Stimulated activated naive B cell treated with anti-CD40 and anti-IgM and Interleukin-4, amounts not matched to agents 10 μg/mL and 1 μg/mL and 100 μg/mL, for 72 hours (primary cell): ENCODE data around the gene RNASE11.
"Not testable (repeated sequence)": the region's sequence is repeated elsewhere in the genome, so short reads cannot be mapped to it uniquely, and the experiment has no call there.

ENCODE experiments used
- ATAC-seq, 2 donors: fragments of 150-1000 bp; cut with Tn5 transposase; replicated peaks; 2 replicates each; pipeline ENCODE4 v1.10.0; 2021; ENCODE audit warnings: moderate library complexity in 1 of 2
- DNase-seq: peaks from one replicate; pipeline ENCODE4 v3.0.0; 2021
- H3K27ac Mint-ChIP-seq: one replicate; pipeline ENCODE4 v1.8.0; 2022; ENCODE audit warnings: mild to moderate bottlenecking, mixed read lengths
- H3K27me3 Mint-ChIP-seq, 2 donors: one replicate each; pipeline ENCODE4 v1.8.0; 2022; ENCODE audit warnings: mixed read lengths in 2 of 2
- H3K36me3 Mint-ChIP-seq, 2 donors: one replicate each; pipeline ENCODE4 v1.8.0; 2022; ENCODE audit warnings: mixed read lengths in 2 of 2, mild to moderate bottlenecking in 1 of 2
- H3K4me1 Mint-ChIP-seq, 2 donors: one replicate each; pipeline ENCODE4 v1.8.0; 2022; ENCODE audit warnings: mixed read lengths in 2 of 2, mild to moderate bottlenecking in 1 of 2
- H3K4me3 Mint-ChIP-seq, 2 donors: one replicate each; pipeline ENCODE4 v1.8.0; 2022; ENCODE audit warnings: mild to moderate bottlenecking in 2 of 2, mixed read lengths in 2 of 2, moderate library complexity in 1 of 2
- H3K9me3 Mint-ChIP-seq, 2 donors: one replicate each; pipeline ENCODE4 v1.8.0; 2022; ENCODE audit warnings: mixed read lengths in 2 of 2, mild to moderate bottlenecking in 1 of 2

Gene RNASE11

DNA sequence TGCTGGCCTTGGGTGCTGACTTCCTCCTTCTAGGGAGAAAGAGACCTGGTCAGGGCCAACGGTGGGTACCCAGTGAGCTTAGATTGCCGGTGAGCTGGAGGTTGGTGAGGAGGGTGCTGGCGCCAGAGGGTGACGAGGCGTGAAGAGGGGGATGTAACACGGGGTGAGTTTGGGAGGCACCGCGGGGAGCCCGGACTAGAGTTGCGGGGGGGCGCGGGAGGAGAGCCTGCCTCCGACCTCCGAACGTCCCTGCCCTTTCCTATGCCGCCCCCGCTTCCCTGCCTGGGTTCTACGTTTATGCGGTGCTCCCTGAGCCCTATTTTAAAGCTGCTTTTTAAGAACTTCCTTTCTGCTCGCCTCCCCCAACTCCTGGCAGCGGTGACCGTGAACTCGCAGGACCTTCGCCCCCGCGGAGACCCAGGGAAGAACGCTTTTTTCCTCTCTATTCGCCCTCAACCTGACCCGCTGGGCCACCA lies 35.1 kb upstream of the RNASE11 start:
- Mint-ChIP-seq H3K27ac (no peak overlapping the region), H3K36me3 (peaks cover 0 to 3% of the 10 kb centered on the region in 2 donors), H3K9me3 (no peaks in the 10 kb centered on the region), H3K27me3 (peaks cover 6 to 58% of the 10 kb centered on the region in 2 donors), H3K4me1 (peaks cover 37 to 49% of the 10 kb centered on the region in 2 donors), H3K4me3 (peak overlapping the region; percentile 74 to 75)
- ATAC-seq (no peak), DNase-seq (no peak)

DNA sequence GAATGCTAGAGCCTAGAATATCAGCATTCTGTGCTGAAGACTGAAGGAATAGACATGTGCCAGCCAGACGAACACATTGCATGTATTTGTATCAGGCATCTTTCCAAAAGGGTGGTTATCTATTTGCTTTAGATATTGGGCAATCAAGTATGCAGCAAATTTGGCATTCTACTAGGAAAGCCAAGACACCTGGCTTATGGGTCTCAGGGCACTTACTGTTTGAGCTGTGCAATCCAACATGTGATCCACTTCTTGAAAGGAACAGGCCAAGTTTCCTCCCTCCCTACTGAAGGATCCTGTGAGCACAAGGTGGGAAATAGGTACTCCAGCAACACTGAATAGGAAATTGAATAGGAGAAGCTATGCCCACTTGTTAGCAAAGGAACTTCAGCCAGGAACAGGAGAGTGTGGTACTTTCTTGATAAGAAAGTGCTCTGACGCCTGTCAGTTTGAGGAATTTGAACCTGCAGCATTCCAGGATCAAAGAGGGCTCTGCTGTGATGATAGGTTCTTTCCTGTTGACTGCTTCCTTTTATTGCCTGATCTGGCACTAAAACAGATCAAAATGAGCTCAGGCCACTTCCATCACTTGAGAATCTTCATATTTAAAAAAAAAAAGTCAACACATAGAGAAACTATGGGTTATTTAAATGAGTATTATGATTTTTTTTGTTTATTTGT lies 33.1 kb upstream of the RNASE11 start:
- ATAC-seq: no peak
- DNase-seq: no peak
- peaks cover 31 to 45% of the 10 kb centered on the region in 2 donors for H3K4me1 Mint-ChIP-seq
- no peak overlapping the region for H3K4me3 Mint-ChIP-seq
- H3K9me3 Mint-ChIP-seq: no peaks in the 10 kb centered on the region
- H3K27ac Mint-ChIP-seq: no peak overlapping the region
- H3K27me3 Mint-ChIP-seq: peaks cover 6 to 40% of the 10 kb centered on the region in 2 donors
- peaks cover 0 to 3% of the 10 kb centered on the region in 2 donors for H3K36me3 Mint-ChIP-seq

DNA sequence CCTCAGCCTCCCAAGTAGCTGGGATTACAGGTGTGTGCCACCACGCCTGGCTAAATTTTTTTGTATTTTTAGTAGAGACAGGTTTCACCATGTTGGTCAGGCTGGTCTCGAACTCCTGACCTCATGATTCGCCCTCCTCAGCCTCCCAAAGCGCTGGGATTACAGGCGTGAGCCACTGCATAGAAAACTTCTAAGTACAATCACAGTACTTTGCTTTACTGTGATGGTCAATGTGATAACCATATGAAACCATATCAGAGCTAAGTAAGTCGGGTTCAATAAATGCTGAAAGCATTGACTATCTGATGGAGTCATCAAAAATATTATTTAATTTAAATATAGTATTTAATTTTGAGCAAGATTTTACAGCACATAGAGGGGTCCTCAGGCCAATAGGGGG lies 31.9 kb upstream of the RNASE11 start:
- peaks cover 6 to 30% of the 10 kb centered on the region in 2 donors for H3K27me3 Mint-ChIP-seq
- H3K27ac Mint-ChIP-seq, DNase-seq, H3K36me3 Mint-ChIP-seq, ATAC-seq, H3K4me3 Mint-ChIP-seq, H3K9me3 Mint-ChIP-seq: not testable (repeated sequence)
- peaks cover 23 to 32% of the 10 kb centered on the region in 2 donors for H3K4me1 Mint-ChIP-seq

DNA sequence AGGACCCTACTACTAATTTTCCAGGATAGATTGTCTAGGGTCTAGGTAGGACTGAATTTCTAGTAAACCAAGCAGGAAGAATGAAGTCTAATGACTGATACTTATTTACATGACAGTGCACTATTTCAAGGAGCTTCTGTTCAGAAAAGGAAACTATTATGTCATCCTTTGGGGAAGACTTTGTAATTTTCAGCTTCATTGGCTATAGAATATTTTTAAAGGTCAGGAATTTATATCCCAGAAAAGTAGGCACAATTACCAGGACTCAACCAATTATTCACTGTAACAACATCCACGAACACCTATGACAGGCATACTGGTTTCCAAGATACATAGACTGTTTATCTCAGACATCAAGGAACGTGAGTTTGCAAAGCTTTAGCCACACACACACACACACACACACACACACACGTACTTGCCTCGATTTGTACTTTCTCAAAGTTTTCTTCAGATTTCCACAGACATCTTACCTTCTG lies 30.5 kb upstream of the RNASE11 start:
- H3K4me3 Mint-ChIP-seq: no peak overlapping the region
- DNase-seq: no peak
- no peak overlapping the region for H3K27ac Mint-ChIP-seq

DNA sequence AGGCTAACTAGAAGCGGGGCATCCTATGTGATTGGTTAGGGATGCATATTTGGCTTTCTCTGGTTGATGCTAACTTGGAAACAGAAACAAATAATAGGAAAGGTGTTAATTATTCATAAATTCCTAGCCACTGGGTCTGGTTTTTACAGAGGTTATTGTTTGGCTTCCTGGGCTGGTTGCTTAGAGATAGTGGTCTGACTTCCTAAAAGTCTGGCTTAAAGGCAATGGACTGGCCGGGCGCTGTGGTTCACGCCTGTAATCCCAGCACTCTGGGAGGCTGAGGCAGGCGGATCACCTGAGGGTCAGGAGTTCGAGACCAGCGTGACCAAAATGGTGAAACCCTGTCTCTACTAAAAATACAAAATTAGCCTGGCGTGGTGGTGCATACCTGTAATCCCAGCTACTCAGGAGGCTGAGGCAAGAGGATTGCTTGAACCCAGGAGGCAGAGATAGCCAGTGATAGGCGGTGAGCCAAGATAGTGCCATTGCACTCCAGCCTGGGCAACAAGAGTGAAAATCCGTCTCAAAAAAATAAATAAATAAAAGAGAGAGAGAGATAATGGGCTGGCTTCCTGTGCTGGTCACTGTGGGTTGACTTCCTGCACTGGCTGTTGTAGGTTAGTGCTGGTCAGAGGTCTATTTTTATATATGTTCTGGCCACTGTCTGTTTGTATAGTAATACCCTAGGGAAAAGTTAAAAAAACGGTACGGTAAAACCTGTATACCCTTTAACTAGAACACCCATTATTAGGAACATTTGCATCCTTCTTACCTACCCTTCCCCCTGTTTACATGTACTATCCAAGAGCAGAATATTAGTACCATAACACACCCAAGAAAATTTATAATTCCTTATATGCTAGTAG lies 29.6 kb upstream of the RNASE11 start:
- H3K4me1 Mint-ChIP-seq: peaks cover 8 to 9% of the 10 kb centered on the region in 2 donors
- H3K27me3 Mint-ChIP-seq: peaks cover 6 to 16% of the 10 kb centered on the region in 2 donors
- DNase-seq (no peak), ATAC-seq (no peak)
- no peak overlapping the region for H3K4me3 Mint-ChIP-seq
- no peaks in the 10 kb centered on the region for H3K9me3 Mint-ChIP-seq
- H3K27ac Mint-ChIP-seq: no peak overlapping the region
- no peaks in the 10 kb centered on the region for H3K36me3 Mint-ChIP-seq

More for the DNA sequence above, 30.5 kb upstream of the RNASE11 start:
- Mint-ChIP-seq H3K36me3 (no peaks in the 10 kb centered on the region), H3K4me1 (peaks cover 15 to 18% of the 10 kb centered on the region in 2 donors), H3K27me3 (peaks cover 6 to 26% of the 10 kb centered on the region in 2 donors), H3K9me3 (no peaks in the 10 kb centered on the region)
- no peak for ATAC-seq

DNA sequence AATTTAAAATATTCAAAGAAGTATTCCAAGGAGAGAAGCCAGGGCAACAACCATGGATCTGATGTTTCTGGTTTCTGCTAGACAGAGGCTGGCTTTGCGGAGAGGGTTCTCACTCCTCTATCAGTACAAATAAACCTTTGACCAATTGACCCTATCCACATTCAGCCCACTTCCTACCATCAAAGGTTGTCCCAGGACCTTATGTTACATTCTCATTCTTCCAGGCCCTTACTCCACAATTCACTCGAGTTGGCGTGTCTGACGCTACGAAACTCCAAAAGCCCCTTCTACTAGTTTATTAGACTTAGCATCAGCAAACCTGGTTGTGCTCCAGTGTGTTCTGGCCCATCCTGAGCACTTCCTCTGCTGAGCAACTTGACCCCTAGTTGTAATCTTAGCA lies 28.2 kb upstream of the RNASE11 start:
- Mint-ChIP-seq H3K27me3 (peaks cover 0 to 6% of the 10 kb centered on the region in 2 donors), H3K4me3 (no peak overlapping the region), H3K4me1 (peaks cover 6 to 9% of the 10 kb centered on the region in 2 donors), H3K9me3 (no peaks in the 10 kb centered on the region), H3K27ac (no peak overlapping the region), H3K36me3 (no peaks in the 10 kb centered on the region)
- DNase-seq: no peak
- no peak for ATAC-seq

DNA sequence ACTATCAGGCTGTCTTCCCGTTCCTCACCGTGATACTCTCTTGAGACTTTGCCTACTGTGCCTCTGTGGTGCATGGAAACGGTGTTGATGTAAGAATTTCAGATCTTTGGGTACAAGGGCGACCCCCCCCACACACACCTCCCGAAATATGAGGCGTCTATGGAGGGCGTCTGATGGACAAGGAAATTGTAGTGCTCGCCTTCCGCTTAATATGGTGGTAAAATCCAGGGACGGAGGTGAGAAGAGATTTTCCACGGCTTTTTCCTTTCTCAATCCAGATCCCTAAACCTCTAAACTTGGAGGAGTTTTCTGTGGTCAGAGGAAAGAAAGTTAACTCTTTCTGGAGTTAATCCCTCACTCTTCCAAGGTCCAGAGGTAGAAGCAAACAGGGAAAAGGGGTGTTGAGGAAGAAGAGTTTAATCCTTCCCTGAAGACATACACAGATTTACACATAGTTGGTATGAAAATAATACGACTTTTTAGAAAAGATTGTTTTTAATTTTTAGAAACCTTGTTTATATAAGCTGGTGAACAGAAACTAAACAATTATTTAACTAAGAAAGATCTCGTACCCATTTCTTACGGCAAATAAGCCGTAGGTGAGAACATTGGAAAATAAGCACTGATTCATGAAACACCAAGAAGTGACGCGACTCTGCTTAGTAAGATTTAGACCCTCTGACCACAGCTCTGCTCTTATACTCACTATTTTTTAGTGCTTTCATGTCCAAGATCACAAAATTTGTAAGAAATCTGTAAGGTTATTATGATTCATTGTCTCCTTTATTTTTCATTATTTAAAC lies 26.4 kb upstream of the RNASE11 start:
- ATAC-seq (peak; percentile 4), DNase-seq (no peak)
- H3K27me3 Mint-ChIP-seq: peaks cover 0 to 6% of the 10 kb centered on the region in 2 donors
- H3K9me3 Mint-ChIP-seq: no peaks in the 10 kb centered on the region
- H3K4me3 Mint-ChIP-seq: no peak overlapping the region
- no peaks in the 10 kb centered on the region for H3K36me3 Mint-ChIP-seq
- H3K27ac Mint-ChIP-seq: no peak overlapping the region
- peaks cover 6 to 9% of the 10 kb centered on the region in 2 donors for H3K4me1 Mint-ChIP-seq

DNA sequence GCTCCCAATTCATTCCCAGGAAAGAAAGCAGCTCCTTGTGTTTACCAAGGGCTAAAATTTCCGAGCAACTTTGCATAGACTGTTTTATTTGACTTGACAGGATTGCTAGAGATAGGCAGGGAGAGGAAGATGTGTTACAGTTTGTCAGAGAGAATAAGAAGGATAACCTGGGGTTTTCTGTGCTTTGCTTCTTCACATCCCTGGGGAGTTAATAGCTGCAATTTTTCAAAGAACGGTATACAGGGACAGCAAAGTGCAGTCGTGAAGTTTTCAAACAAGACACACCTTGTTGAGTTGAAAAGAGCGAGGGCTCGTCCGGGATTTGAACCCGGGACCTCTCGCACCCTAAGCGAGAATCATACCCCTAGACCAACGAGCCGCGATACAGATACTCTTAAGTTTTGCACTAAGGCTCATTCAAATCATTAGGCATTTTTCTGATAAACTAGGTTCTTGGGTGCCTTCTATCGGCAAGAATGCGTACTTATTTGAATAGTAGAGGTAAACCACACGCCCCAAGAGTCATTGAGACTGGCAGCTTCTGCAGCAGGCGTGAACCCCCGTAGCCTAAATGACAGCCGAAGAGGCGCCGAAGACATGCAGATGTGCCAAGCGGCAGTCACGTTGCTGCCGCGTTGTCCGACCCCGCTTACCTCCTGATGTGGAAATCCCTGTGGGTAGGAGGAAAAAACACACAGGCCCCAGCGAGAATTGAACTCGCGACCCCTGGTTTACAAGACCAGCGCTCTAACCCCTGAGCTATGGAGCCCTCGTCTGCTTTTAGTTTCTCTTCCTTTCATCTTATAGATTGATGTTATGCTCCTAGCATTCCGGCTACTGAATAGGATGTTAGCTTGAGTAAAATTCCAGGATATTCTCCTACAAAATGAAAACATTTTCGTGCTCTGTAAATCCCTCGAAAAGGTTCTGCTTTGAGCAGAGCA lies 25.6 kb upstream of the RNASE11 start:
- Mint-ChIP-seq H3K4me1 (peaks cover 7 to 11% of the 10 kb centered on the region in 2 donors), H3K27ac (no peak overlapping the region), H3K27me3 (no peaks in the 10 kb centered on the region), H3K36me3 (no peaks in the 10 kb centered on the region), H3K9me3 (no peaks in the 10 kb centered on the region), H3K4me3 (no peak overlapping the region)
- DNase-seq (peak; percentile 85), ATAC-seq (peak; percentile 74 to 78)

DNA sequence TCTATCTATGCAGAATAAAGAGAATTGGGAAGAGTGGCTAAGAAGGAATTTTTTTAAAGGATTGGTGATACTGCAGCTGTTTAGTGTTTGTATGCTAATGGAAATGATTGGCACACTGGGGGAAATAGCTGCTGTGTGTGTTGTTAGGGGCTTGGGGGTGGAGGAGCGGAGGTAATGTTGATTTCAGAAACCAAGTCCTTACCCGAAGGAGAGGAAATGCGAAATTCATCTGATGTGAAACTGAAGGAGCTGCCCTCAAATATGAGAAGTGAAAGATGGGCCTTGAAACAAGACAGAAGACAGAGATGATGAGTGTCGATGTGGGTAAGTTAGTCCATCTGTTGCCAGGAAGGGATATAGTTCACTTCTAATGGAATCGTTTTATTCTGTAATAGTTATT lies 24.6 kb upstream of the RNASE11 start:
- no peaks in the 10 kb centered on the region for H3K36me3 Mint-ChIP-seq
- H3K4me3 Mint-ChIP-seq: no peak overlapping the region
- no peak for DNase-seq
- no peaks in the 10 kb centered on the region for H3K27me3 Mint-ChIP-seq
- H3K4me1 Mint-ChIP-seq: peaks cover 5% of the 10 kb centered on the region in 2 donors
- no peaks in the 10 kb centered on the region for H3K9me3 Mint-ChIP-seq
- no peak overlapping the region for H3K27ac Mint-ChIP-seq
- ATAC-seq: peak; percentile 45 to 47

DNA sequence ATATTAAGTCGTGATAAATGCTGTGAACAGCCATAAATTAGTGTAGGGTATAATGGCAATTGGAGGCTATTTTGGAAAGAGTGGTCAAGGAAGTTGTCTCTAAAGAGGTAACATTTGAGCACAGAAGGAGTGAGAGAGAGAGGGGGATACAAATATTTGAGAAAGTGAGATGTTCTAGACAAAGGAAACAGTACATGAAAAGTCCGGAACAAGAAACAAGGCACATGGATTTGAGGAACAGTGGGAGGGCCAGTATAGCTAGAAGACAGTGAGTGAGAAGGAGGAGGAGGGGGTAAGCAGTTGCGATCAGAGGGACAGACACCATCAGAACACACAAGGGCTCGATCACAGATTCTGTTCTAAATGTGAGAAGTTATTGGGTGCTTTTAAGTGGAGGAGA lies 23.5 kb upstream of the RNASE11 start:
- H3K36me3 Mint-ChIP-seq: no peaks in the 10 kb centered on the region
- H3K27ac Mint-ChIP-seq: no peak overlapping the region
- H3K4me1 Mint-ChIP-seq: peaks cover 5% of the 10 kb centered on the region in 2 donors
- H3K9me3 Mint-ChIP-seq: no peaks in the 10 kb centered on the region
- H3K4me3 Mint-ChIP-seq: no peak overlapping the region
- DNase-seq (no peak), ATAC-seq (no peak)
- no peaks in the 10 kb centered on the region for H3K27me3 Mint-ChIP-seq

DNA sequence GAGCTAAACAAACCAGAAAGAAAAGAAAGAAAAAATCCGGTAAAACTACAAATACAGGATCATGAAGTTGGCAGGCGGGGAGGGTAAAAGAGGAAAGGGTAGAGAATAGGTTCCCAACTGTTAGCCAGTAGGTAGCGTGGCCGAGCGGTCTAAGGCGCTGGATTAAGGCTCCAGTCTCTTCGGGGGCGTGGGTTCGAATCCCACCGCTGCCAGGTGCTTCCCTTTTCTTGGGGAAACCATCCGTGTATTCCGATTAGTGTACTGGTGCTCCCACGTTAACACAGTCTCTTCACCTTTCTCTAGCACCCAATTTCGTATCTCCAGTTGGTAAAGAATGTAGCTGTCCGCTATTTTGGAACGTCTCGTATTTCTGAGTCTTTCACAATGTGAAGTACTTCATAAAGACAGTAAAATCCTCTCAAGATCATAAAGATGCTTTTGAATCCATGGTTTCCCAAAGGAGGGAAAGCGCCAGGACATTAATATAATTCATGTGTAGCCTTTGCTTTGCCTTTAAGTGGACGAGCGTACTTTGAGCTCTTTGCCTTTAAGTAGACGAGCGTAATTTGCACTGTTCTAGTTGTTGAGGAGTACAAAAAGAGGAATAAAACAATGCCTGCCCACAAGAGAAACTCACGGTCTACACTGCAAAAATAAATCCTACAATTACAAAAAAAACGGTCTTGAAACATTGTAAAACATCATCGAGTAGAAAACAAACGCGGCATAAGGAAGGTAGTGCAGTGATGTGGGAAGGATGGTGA lies 22.4 kb upstream of the RNASE11 start:
- Mint-ChIP-seq H3K9me3 (no peaks in the 10 kb centered on the region), H3K4me1 (peaks cover 2 to 5% of the 10 kb centered on the region in 2 donors), H3K36me3 (no peaks in the 10 kb centered on the region), H3K27me3 (no peaks in the 10 kb centered on the region), H3K27ac (no peak overlapping the region), H3K4me3 (no peak overlapping the region)
- ATAC-seq (peak; percentile 30 to 40), DNase-seq (peak; percentile 68)

DNA sequence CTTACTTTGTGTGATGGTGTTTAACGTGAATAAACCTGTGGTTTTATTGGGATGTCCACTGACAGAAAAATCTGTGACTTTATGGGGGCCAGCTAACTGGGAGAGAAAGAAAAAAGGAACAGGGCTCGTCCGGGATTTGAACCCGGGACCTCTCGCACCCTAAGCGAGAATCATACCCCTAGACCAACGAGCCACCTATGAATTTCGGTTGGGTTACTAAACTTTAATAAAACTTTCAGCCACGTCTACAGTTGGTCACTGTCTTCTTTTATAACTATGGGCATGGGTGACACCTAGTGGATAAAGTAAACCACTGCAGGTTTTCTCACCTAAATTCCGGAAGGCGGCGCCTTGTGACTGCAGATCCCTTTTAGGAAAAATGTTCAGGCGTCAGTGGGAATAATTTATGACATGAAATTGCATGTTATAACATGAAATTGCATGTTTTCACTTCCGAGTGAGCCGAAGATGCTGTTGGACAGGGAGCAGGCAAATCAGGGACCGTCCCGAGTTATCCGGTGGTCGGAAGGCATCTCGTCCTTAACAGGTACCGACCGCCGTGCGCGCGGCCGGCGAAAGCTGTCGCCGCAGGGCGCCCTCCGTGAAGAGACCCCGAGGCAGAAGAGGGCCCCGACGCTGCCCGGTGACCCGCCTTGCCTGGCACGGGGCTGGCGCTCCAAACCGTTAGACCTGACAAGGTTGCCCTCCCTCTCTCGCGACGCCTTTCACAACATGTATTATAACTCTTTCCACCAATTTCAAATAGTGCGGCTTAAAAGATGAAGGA lies 21.6 kb upstream of the RNASE11 start:
- no peaks in the 10 kb centered on the region for H3K36me3 Mint-ChIP-seq
- ATAC-seq (peak; percentile 33 to 34), DNase-seq (peak; percentile 67)
- H3K4me1 Mint-ChIP-seq: peaks cover 2 to 5% of the 10 kb centered on the region in 2 donors
- H3K4me3 Mint-ChIP-seq: no peak overlapping the region
- no peaks in the 10 kb centered on the region for H3K27me3 Mint-ChIP-seq
- no peaks in the 10 kb centered on the region for H3K9me3 Mint-ChIP-seq
- H3K27ac Mint-ChIP-seq: no peak overlapping the region
